ENCODE results near the gene MAP2K4. TPM values are rescaled to one million over a fixed set of nuclear protein-coding genes. Genes with fewer than 3 reads are reported as not detected.

The MAP2K4 gene
- total and polyA plus RNA-seq, 2 of the 8 experiments (the other 6 are each of a cell fraction or from before 2014, with no cell fraction given) = 14.2 to 37.3 TPM

- no peak overlapping the region for H2AK5ac ChIP-seq (ENCODE audit: low read depth, low read length)
- no peak overlapping the region for H2BK120ac ChIP-seq (replicated peaks; ENCODE audit: low read depth, low read length)
- no peaks in the 10 kb centered on the region for H4K20me1 ChIP-seq (replicated peaks in 1 of 2; ENCODE audit: control insufficient read depth in 1 of 2, insufficient read depth in 2 of 2, low read length in 2 of 2)
- no peak for TF ChIP-seq HDAC6 (IDR thresholded peaks at IDR 0.05; ENCODE audit: low read depth, low read length)
- no peak for TF ChIP-seq SIX5 (IDR thresholded peaks at IDR 0.05; ENCODE audit: low read depth, low read length)
- TF ChIP-seq JUND (IDR thresholded peaks at IDR 0.05; ENCODE audit: low read length) = no peak
- no peak for TF ChIP-seq POLR2AphosphoS5 (IDR thresholded peaks at IDR 0.05; ENCODE audit: low read depth, low read length)
- TF ChIP-seq SP1 (IDR thresholded peaks at IDR 0.05; ENCODE audit: low read depth, low read length) = no peak
- TF ChIP-seq SIN3A (conservative IDR thresholded peaks at IDR 0.05 in 1 of 2, IDR thresholded peaks at IDR 0.05 in 1 of 2; ENCODE audit: low read depth in 1 of 2, low read length in 2 of 2) = no peak
- no peak for TF ChIP-seq SP2 (IDR thresholded peaks at IDR 0.05; ENCODE audit: low read length)
- TF ChIP-seq MAFK (IDR thresholded peaks at IDR 0.05; ENCODE audit: low read depth, low read length) = no peak
- TF ChIP-seq CTBP2 (IDR thresholded peaks at IDR 0.05; ENCODE audit: borderline replicate concordance, insufficient read depth, insufficient read length, low read length) = no peak
- TF ChIP-seq PHF8 (conservative IDR thresholded peaks at IDR 0.05; ENCODE audit: low read depth, low read length) = no peak
- TF ChIP-seq SUZ12 (IDR thresholded peaks at IDR 0.05; ENCODE audit: low read length) = no peak
- TF ChIP-seq POU5F1 (IDR thresholded peaks at IDR 0.05; ENCODE audit: low read depth, low read length) = no peak
- no peak overlapping the region for H4K91ac ChIP-seq (replicated peaks; ENCODE audit: insufficient read length, low read length)
- H3K9me3 ChIP-seq (ENCODE audit: insufficient read depth in 2 of 2, low read depth in 1 of 2, low read length in 1 of 2) = no peaks in the 10 kb centered on the region
- no peak overlapping the region for H2AFZ ChIP-seq (ENCODE audit: low read length)
- H3K36me3 ChIP-seq (ENCODE audit: control insufficient read depth in 2 of 4, insufficient read depth in 4 of 4, low read length in 3 of 4) = peaks cover 2 to 43% (median 24%) of the 10 kb centered on the region in 4 experiments; a peak in 6 of 8 replicates
- no peak overlapping the region for H3K14ac ChIP-seq (ENCODE audit: insufficient read length)
- H3K4me1 ChIP-seq (replicated peaks in 1 of 4; ENCODE audit: control insufficient read depth in 3 of 4, insufficient read depth in 4 of 4, low read length in 3 of 4) = no peaks in the 10 kb centered on the region; a peak in 2 of 7 replicates
- no peak overlapping the region for H3K4me3 ChIP-seq (ENCODE audit: extremely low read depth in 1 of 4, insufficient read depth in 2 of 4, low read depth in 3 of 4, low read length in 4 of 4)
- CTCF ChIA-PET (ENCODE audit: partially characterized antibody) = no interaction called here
- no peak overlapping the region for H3K4ac ChIP-seq (replicated peaks; ENCODE audit: insufficient read length, low read depth, low read length)
- no peaks in the 10 kb centered on the region for H3K79me2 ChIP-seq (ENCODE audit: control insufficient read depth in 1 of 2, insufficient read depth in 2 of 2, low read length in 2 of 2)
- H4K8ac ChIP-seq (ENCODE audit: extremely low read depth, insufficient read depth, low read length) = no peak overlapping the region
- DNase-seq (ENCODE audit: low read depth in 1 of 2, low spot score in 2 of 2) = no peak
- no peak overlapping the region for H3K18ac ChIP-seq (ENCODE audit: extremely low read depth, low read length)
- H2BK15ac ChIP-seq (ENCODE audit: low read length) = no peak overlapping the region
- no peak for FAIRE-seq
- H3K56ac ChIP-seq (replicated peaks; ENCODE audit: insufficient read length, low read depth, low read length) = no peak overlapping the region
- POLR2A ChIA-PET (ENCODE audit: partially characterized antibody) = interaction anchor here (0.7 to 0.8 kb wide), 2 partner anchors 9 to 50 kb away, joined by 3 read pairs; no protein-coding TSS in a partner anchor
- H2BK5ac ChIP-seq (ENCODE audit: low read depth, low read length) = no peak overlapping the region
- H3K4me2 ChIP-seq (ENCODE audit: insufficient read depth in 1 of 2, low read depth in 2 of 2, low read length in 2 of 2) = no peak overlapping the region
- H2BK12ac ChIP-seq (ENCODE audit: low read depth, low read length) = no peak overlapping the region
- H3K23me2 ChIP-seq (ENCODE audit: low read depth, low read length) = no peaks in the 10 kb centered on the region
- H3K9ac ChIP-seq (replicated peaks in 1 of 4; ENCODE audit: extremely low read depth in 1 of 4, low read depth in 3 of 4, low read length in 3 of 4) = no peak overlapping the region
- H3K27ac ChIP-seq (ENCODE audit: low read depth, low read length) = no peak overlapping the region
- no peaks in the 10 kb centered on the region for H3K27me3 ChIP-seq (replicated peaks in 1 of 4; ENCODE audit: control insufficient read depth in 3 of 4, extremely low read depth in 1 of 4, insufficient read depth in 3 of 4, low read length in 3 of 4)
- H4K5ac ChIP-seq (ENCODE audit: insufficient read length, low read depth, low read length) = no peak overlapping the region
- 94% methylated on average over 2 of the region's 2 CpGs; no CpG with 5 or more reads in 1 of the 2 experiments for WGBS, 2 experiments (ENCODE audit: extremely low coverage in 1 of 2, insufficient coverage in 1 of 2, insufficient read length in 1 of 2, insufficient replicate concordance in 2 of 2, low coverage in 1 of 2, low lambda C conversion rate in 2 of 2, missing lambda C conversion rate in 1 of 2)
- no peaks in the 10 kb centered on the region for H3K79me1 ChIP-seq (ENCODE audit: low read depth, low read length)
- H2BK20ac ChIP-seq (ENCODE audit: low read length) = no peak overlapping the region
- no peak overlapping the region for H3K23ac ChIP-seq (ENCODE audit: insufficient read length)
These were observed 107.0 kb downstream of the MAP2K4 start for GRCh38 chr17:12127667-12128066.
